ENCODE measurements around the gene MPP2. TPM values are rescaled to one million over a fixed set of nuclear protein-coding genes. Genes with fewer than 3 reads are reported as not detected.
"Not testable (repeated sequence)": the region's sequence is repeated elsewhere in the genome, so short reads cannot be mapped to it uniquely, and the experiment has no call there.

MPP2 gene
- total RNA-seq, 1 donor from 2014 or later: 0.92 TPM

DNA sequence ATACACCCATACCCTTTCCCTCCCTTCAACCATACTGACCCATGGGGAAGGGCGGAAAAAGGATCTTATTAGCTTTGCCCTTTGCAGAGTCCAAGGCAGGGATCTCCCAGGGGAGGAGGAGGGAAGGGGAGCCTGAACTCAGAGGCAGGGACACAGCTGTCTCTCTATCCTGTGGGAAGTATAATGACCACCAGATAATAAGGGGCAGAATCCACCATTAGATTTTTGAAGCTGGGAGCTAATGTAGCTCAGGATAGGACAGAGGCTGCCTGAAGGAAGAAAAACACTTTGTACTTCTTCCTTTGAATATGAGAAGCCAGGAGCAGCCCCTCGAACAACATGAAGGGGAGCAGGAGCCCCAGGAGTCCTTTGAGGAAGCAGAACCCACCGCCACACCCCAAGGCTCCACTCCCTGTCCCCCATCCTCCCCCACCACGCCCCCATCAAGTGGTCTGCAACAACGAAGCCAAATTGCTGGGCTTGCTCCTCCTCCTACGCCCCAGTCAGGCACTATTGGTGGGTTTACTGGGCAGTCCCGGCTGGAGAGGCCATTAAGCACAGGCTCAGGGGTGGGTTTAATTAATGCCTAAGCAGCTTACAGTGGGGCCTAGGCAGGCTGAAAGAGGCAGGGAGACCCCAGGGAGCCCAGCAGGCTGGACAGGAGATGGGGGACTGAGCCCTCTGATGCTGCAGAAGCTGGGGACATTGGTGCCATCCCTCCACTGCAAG is 5.3 kb downstream of the MPP2 start:
- DNase-seq (ENCODE audit: low read depth, low spot score): no peak

DNA sequence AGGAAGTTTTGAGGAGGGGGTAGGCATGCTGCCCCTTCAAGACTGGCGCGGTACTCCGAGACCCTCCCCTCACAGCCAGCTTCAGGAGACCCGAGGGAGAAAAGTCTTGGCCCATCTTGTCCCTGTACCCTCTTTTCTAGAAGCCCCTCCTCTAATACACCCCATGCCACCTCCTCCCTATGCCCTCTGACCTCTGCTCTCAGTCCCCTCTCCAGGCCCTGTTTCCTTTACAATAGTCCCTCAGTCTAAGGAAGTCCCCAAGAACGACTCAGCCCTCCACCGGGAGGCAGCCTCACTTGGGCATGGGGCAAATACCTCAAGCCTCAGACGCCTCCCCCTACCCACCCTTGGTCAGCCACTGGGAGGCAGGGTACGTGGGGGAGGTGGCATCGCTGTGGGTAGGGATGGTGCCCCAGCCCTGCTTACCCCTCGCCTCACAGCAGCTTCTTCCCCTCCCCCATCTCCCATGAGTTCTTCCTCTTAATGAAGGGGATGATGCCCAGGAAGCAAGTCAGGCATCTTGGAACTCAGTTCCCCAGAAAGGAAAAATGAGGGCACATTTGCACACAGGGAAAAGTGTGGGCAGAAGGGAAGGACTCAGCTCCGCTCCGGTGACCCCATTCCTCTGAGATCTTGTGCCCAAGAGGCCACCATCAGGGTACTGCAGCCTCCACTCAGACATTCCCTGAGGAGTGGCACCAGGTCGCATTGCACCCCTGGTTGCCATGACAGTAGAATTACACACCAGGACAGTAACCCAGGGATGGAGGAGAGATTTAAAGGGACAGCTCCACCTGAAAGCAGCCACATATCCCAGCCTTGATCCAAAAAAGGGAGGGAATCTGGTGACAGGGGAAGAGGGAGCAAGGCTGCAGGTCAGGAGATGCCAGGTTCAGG is 6.2 kb downstream of the MPP2 start:
- no peak for DNase-seq (ENCODE audit: low read depth, low spot score)

GRCh38 chr17:43900183-43900857 is 7.0 kb downstream of the MPP2 start:
- no peak for DNase-seq (ENCODE audit: low read depth, low spot score)

DNA sequence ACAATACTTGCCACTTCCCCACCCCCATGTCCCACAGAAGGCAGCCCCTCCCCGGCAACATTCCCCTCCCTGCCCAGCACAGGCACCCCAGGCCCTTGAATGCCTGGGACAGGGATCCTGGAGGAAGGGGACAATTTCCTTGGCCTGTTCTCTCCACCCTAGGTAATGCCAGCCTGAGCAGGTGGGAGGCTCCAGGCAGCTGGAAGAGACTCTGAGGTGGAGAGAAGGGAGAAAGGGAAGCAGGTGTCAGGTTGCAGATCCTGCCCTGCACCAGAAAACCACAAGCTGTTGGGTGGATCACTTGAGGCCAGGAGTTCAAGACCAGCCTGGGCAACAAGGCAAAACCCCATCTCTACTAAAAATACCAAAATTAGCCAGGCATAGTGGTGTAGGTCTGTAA is 8.9 kb downstream of the MPP2 start:
- no peak for DNase-seq (ENCODE audit: low read depth, low spot score)

DNA sequence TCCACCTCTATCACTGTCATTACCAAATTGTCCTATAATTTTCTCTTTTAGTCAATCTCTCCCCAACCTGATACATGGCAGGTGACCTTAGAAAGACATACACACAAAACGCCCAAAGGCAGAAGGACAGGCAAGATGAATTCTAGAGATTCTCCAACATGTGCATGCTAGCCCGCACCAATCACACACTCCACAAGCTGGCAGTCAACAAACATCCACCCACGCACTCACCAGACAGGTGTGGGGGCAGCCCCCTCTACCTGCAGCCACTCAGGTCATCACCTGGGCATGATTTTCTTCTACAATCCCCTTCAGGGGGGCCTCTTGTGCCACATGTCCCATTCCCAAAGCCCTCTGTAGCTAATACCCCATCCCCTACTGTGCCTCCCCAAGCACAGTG is 9.5 kb downstream of the MPP2 start:
- DNase-seq (ENCODE audit: low read depth, low spot score): no peak

DNA sequence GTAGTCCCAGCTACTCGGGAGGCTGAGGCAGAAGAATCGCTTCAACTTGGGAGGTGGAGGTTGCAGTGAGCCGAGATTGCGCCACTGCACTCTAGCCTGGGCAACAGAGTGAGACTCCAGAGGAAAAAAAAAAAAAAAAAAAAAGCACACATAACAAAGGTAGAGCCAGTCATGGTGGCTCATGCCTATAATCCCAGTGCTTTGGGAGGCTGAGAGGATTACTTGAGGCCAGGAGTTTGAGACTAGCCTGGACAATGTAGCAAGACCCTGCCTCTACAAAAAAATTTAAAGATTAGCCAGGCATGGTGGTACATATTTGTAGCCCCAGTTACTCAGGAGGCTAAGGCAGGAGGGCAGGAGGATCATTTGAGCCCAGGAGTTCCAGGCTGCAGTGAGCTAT is 12.8 kb downstream of the MPP2 start:
- DNase-seq (ENCODE audit: low read depth, low spot score): not testable (repeated sequence)

- no peak for DNase-seq (ENCODE audit: low read depth, low spot score)
Measured at GRCh38 chr17:43892647-43892952, 14.7 kb downstream of the MPP2 start.

GRCh38 chr17:43891851-43892646 is 15.3 kb downstream of the MPP2 start:
- no peak for DNase-seq (ENCODE audit: low read depth, low spot score)

- no peak for DNase-seq (ENCODE audit: low read depth, low spot score)
Measured at GRCh38 chr17:43890240-43890639, 17.1 kb downstream of the MPP2 start.

DNA sequence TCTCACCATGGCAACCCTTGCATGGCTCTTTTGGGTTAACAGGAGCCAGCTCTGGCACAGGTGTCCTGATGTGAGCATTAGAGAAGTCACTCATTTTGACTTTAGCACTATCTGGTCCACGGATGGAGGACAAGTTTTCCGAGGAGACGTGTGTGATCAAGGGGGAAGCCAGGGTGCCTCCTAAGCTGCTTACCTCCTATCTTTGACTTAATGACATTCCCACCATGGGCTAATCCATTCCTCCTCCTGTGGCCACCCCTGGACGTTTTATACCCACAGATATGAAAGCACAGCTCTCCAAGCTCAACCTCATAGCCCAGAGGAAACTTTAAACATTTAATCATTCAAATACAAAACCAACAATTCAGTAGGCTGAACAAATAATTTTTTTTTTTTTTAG is 18.8 kb downstream of the MPP2 start:
- no peak for DNase-seq (ENCODE audit: low read depth, low spot score)

GRCh38 chr17:43882761-43883415 is 24.4 kb downstream of the MPP2 start:
- DNase-seq (ENCODE audit: low read depth, low spot score): no peak

GRCh38 chr17:43881758-43882505 is 25.4 kb downstream of the MPP2 start:
- DNase-seq (ENCODE audit: low read depth, low spot score): no peak

DNA sequence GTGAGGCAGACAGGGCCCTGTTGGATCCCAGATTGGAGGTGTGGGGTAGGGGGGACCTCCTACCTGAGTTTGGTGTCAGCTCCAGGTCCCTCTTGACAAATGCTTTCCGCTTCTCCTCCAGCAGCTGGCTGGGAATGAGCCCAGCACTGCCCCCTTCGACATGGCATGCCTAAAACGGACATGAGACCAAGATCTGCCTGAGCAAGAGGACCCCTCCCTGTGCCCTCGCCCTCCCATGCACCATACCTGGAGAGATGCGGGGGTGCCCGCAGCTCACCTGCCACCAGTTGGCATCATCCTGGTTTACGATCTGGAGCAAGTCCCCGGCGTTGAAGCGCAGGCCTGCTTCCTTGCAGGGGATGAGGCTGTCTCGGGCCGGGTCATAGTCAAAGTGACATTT is 26.2 kb downstream of the MPP2 start:
- DNase-seq (ENCODE audit: low read depth, low spot score): no peak

DNA sequence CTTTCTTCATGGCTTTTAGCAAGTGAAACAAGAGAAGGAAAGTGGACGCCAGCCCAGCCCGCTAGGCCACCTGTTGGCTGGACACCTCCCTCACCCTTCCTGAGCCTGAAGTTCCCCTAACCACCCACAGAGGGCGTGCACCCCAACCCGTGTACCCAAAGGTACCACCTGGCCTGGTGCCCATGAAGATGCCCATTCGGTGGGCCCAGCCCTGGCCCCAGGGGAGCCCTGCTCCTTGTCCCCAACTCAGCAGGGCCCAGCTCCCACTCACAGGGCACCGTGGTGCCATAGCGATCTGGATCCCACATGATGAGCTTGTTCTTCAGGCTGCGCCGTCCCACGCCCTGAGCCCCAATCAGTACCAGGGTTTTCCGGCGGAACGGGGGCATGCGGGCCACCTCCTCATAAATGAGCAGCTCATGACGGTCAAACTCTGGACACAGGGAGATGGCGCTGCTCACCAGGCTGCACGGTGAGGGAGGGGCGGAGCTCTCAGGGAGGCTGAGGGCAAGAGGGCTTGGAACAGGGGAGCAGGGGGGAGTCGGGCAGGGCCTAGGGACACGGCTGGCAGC is 26.8 kb downstream of the MPP2 start:
- no peak for DNase-seq (ENCODE audit: low read depth, low spot score)

GRCh38 chr17:43879723-43880419 is 27.5 kb downstream of the MPP2 start:
- no peak for DNase-seq (ENCODE audit: low read depth, low spot score)

DNA sequence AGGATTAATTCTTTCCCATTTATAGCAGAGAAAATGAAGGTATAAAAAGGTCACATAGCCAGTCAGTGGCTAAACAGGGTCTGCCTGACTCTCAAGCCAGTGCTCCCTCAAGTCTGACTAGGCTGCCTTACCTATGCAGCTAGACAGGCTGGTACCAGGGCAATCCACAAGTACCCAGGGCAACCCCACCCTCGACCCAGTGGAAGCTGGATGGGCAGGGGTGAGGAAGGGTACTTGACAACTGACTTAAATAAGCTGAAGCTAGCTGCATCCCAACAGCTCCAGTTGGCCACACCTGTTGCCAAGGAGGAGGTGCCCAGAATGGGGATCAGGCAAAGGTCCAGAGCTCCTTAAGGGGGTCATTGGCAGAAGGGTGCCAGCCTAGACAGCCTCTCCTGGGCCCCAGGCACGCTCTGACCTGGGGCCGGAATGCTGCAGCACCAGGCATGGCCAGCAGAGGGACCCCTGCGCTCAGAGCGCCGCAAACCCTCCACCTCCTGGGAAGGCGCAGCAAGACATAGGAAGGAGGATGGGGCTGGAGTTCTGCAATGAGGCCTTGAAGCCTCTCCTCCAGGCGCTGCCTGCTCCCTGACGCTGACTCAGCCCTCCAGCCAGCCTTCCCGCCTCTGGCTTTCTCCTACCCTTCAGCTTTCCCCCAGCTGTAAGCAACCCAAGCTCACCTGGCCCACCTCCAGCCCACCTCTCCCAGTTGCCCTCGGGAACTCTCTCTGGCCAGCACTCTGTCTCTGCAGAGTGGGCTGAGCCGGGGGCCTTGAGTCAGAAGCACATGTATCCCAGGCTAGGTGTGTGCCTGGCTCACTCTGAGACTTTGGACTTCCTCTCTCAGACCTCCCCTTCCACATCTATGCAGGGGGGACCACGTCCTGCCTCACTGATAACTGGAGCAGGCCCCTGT is 28.8 kb downstream of the MPP2 start:
- DNase-seq (ENCODE audit: low read depth, low spot score): peak; percentile 19

GRCh38 chr17:43877451-43878155 is 29.7 kb downstream of the MPP2 start:
- no peak for DNase-seq (ENCODE audit: low read depth, low spot score)

- DNase-seq (ENCODE audit: low read depth, low spot score): no peak
Measured at GRCh38 chr17:43877031-43877430, 30.3 kb downstream of the MPP2 start.
